ENCODE data around the gene SNW1.

The SNW1 gene

DNA sequence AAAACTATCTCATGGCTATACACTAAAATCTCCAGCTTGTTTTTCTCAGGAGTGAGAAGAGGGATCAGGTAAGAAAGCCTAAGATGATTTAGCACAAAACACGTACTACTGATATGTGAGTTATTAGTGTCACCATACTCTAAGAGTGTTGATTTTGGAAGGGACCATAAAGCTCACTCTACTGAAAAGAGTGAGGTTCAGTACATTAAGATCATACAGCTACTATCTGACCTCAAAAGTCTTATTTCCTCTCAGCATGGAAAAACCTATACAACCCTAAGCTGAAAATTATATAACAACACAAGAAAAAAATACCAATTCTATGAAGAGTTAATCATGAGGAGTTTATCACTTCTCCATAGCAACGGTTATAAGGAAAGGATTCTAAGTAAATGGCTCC is 19.5 kb downstream of the SNW1 start:
- ChIA-PET POLR2A (no interaction called here), CTCF (interaction anchor here (0.6 to 1.2 kb wide), 3 partner anchors 9 to 15 kb away, joined by 3 to 4 read pairs (median 4); no protein-coding TSS in a partner anchor)
- H3K36me3 ChIP-seq (ENCODE audit: control insufficient read depth in 2 of 2, insufficient read depth in 1 of 2, low read length in 2 of 2), result peaks cover 50 to 52% of the 10 kb centered on the region in 2 experiments
- no peak overlapping the region for H3K4me3 ChIP-seq (ENCODE audit: low read depth, low read length)
- H3K27ac ChIP-seq (ENCODE audit: extremely low read depth, low read depth, low read length), result no peak overlapping the region
- TF ChIP-seq ZNF121 (tag by site-specific recombination; IDR thresholded peaks at IDR 0.05) (no peak), ZNF830 (tag by site-specific recombination; IDR thresholded peaks at IDR 0.05; ENCODE audit: low read depth) (no peak), ZNF10 (tag by site-specific recombination; IDR thresholded peaks at IDR 0.05) (no peak), ZNF571 (tag by site-specific recombination; IDR thresholded peaks at IDR 0.05) (no peak), ZNF169 (tag by site-specific recombination; IDR thresholded peaks at IDR 0.05) (no peak), ZNF292 (tag by site-specific recombination; IDR thresholded peaks at IDR 0.05; ENCODE audit: borderline replicate concordance, low read depth) (no peak), ZEB2 (tag by site-specific recombination; IDR thresholded peaks at IDR 0.05) (no peak), ZBTB20 (tag by site-specific recombination; IDR thresholded peaks at IDR 0.05) (no peak), ZNF202 (tag by site-specific recombination; IDR thresholded peaks at IDR 0.05; ENCODE audit: borderline replicate concordance) (no peak), PATZ1 (tag by site-specific recombination; IDR thresholded peaks at IDR 0.05) (no peak), ZFP37 (tag by site-specific recombination; IDR thresholded peaks at IDR 0.05) (no peak), GLI4 (tag by site-specific recombination; IDR thresholded peaks at IDR 0.05) (no peak), ZNF2 (tag by site-specific recombination; IDR thresholded peaks at IDR 0.05) (no peak), SETDB1 (IDR thresholded peaks at IDR 0.05; ENCODE audit: insufficient read length, low read length) (no peak)
- TF ChIP-seq, protein P1, sequence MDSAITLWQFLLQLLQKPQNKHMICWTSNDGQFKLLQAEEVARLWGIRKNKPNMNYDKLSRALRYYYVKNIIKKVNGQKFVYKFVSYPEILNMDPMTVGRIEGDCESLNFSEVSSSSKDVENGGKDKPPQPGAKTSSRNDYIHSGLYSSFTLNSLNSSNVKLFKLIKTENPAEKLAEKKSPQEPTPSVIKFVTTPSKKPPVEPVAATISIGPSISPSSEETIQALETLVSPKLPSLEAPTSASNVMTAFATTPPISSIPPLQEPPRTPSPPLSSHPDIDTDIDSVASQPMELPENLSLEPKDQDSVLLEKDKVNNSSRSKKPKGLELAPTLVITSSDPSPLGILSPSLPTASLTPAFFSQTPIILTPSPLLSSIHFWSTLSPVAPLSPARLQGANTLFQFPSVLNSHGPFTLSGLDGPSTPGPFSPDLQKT (IDR thresholded peaks at IDR 0.05; ENCODE audit: borderline replicate concordance, low read depth, low read length), result no peak
- TF ChIP-seq, protein P2, sequence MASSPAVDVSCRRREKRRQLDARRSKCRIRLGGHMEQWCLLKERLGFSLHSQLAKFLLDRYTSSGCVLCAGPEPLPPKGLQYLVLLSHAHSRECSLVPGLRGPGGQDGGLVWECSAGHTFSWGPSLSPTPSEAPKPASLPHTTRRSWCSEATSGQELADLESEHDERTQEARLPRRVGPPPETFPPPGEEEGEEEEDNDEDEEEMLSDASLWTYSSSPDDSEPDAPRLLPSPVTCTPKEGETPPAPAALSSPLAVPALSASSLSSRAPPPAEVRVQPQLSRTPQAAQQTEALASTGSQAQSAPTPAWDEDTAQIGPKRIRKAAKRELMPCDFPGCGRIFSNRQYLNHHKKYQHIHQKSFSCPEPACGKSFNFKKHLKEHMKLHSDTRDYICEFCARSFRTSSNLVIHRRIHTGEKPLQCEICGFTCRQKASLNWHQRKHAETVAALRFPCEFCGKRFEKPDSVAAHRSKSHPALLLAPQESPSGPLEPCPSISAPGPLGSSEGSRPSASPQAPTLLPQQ (tag by site-specific recombination; IDR thresholded peaks at IDR 0.05), result no peak
- TF ChIP-seq, protein P3, sequence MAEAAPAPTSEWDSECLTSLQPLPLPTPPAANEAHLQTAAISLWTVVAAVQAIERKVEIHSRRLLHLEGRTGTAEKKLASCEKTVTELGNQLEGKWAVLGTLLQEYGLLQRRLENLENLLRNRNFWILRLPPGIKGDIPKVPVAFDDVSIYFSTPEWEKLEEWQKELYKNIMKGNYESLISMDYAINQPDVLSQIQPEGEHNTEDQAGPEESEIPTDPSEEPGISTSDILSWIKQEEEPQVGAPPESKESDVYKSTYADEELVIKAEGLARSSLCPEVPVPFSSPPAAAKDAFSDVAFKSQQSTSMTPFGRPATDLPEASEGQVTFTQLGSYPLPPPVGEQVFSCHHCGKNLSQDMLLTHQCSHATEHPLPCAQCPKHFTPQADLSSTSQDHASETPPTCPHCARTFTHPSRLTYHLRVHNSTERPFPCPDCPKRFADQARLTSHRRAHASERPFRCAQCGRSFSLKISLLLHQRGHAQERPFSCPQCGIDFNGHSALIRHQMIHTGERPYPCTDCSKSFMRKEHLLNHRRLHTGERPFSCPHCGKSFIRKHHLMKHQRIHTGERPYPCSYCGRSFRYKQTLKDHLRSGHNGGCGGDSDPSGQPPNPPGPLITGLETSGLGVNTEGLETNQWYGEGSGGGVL (tag by site-specific recombination; IDR thresholded peaks at IDR 0.05), result no peak
- TF ChIP-seq, protein P4, sequence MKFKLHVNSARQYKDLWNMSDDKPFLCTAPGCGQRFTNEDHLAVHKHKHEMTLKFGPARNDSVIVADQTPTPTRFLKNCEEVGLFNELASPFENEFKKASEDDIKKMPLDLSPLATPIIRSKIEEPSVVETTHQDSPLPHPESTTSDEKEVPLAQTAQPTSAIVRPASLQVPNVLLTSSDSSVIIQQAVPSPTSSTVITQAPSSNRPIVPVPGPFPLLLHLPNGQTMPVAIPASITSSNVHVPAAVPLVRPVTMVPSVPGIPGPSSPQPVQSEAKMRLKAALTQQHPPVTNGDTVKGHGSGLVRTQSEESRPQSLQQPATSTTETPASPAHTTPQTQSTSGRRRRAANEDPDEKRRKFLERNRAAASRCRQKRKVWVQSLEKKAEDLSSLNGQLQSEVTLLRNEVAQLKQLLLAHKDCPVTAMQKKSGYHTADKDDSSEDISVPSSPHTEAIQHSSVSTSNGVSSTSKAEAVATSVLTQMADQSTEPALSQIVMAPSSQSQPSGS (tag by site-specific recombination; IDR thresholded peaks at IDR 0.05; ENCODE audit: low read depth), result no peak
- no peaks in the 10 kb centered on the region for H3K9me3 ChIP-seq (ENCODE audit: control insufficient read depth, insufficient read depth, low read depth, low read length)
- H3K4me1 ChIP-seq (ENCODE audit: control insufficient read depth, insufficient read depth, low read length), result no peaks in the 10 kb centered on the region
